GM13977 (cell line): Measurements from ENCODE around the gene AHDC1.
A peak's percentile ranks its signal among the peaks of the same experiment; 100 is the strongest.

Experiments used
- DNase-seq: peaks from one replicate; pipeline ENCODE4 v3.0.0; 2012; ENCODE audit warnings: low spot score
- CTCF ChIP-seq: IDR thresholded peaks from 2 replicates; pipeline ENCODE4 v1.5.1; 2012; ENCODE audit warnings: mild to moderate bottlenecking, control low read depth; ENCODE audit not compliant: insufficient read depth; ENCODE audit errors: extremely low read depth, missing control alignments
- in situ Hi-C: fragments of 300-500 bp; cut with MboI; formaldehyde crosslinking; loops from one replicate; pipeline ENCODE4 v1.12.0; 2022; ENCODE audit warnings: low sequenced_read_pairs, low pct_unique_long_range_greater_than_20kb, mixed read lengths, inconsistent platforms; ENCODE audit not compliant: unreplicated experiment

Gene AHDC1

GRCh38 chr1:27601321-27601770, 2.6 kb downstream of the AHDC1 start:
- DNase-seq = no peak
- TF ChIP-seq CTCF = no peak
- in situ Hi-C loops = no loop called here

- in situ Hi-C loops = no loop called here
- DNase-seq = peak; percentile 65
Measured at GRCh38 chr1:27600498-27601175, 3.3 kb downstream of the AHDC1 start.

GRCh38 chr1:27599605-27600497, 4.1 kb downstream of the AHDC1 start:
- in situ Hi-C loops = no loop called here
- DNase-seq = no peak
- TF ChIP-seq CTCF = no peak

More at GRCh38 chr1:27600498-27601175, 3.3 kb downstream of the AHDC1 start:
- no peak for TF ChIP-seq CTCF

- in situ Hi-C loops = no loop called here
- no peak for TF ChIP-seq CTCF
- no peak for DNase-seq
Measured at GRCh38 chr1:27598902-27599528, 4.9 kb downstream of the AHDC1 start.

- in situ Hi-C loops = no loop called here
- no peak for TF ChIP-seq CTCF
- DNase-seq = no peak
Measured at GRCh38 chr1:27598295-27598687, 5.7 kb downstream of the AHDC1 start.

GRCh38 chr1:27597516-27598294, 6.2 kb downstream of the AHDC1 start:
- TF ChIP-seq CTCF = no peak
- in situ Hi-C loops = no loop called here
- no peak for DNase-seq
